HCT116 (cell line): ENCODE results near the gene HIF1A. TPM values are rescaled to one million over a fixed set of nuclear protein-coding genes. Genes with fewer than 3 reads are reported as not detected.

Source experiments
- ATAC-seq: fragments of 200-7000 bp; cut with Tn5 transposase; 2 replicates; pipeline ENCODE4 v1.9.1; 2020; ENCODE audit warnings: mild to moderate bottlenecking, moderate library complexity
- BruUV-seq: library from RNA; stranded (reverse); fragments of 400-500 nt; replicated peaks from 2 replicates; lab custom pipeline; 2021; lab: Mats Ljungman, UMichigan
- CTCF ChIA-PET: fragments of 300-600 bp; sonication (Branson Sonifier 250); formaldehyde crosslinking; loops from one replicate; lab custom pipeline; 2021; ENCODE audit warnings: antibody characterized with exemption; lab: Charles Lee
- POLR2A ChIA-PET: fragments of 300-600, 350-600 bp; sonication (Branson Sonifier 250); formaldehyde crosslinking; loops from one replicate; lab custom pipeline; 2021; ENCODE audit warnings: antibody characterized with exemption; lab: Charles Lee
- RAD21 ChIA-PET, 2 experiments: fragments of 300-600 bp; sonication (Branson Sonifier 250); formaldehyde crosslinking; loops; one replicate each; lab custom pipeline; 2023; ENCODE audit warnings: low total read pairs in 2 of 2; ENCODE audit not compliant: uncharacterized antibody in 2 of 2, unreplicated experiment in 2 of 2, low non-redundant PET in 1 of 2; lab: Charles Lee
- DNase-seq: peaks from one replicate; pipeline ENCODE4 v3.0.0-alpha.2; 2010; ENCODE audit warnings: low read depth, low spot score
- H2AFZ ChIP-seq: fragments of 200-600 bp; shearing (Covaris generic), sonication (generic); 2 replicates; pipeline ENCODE4 v1.6.1; 2017; ENCODE audit warnings: low read depth, mixed run types, mixed read lengths, antibody characterized with exemption, low read length; ENCODE audit not compliant: poor library complexity, severe bottlenecking
- H3K27ac ChIP-seq: 2 replicates; pipeline ENCODE4 v1.5.1; 2012; ENCODE audit warnings: low read depth, low read length
- H3K27me3 ChIP-seq: fragments of 200-600 bp; sonication (generic); 2 replicates; pipeline ENCODE4 v1.6.1; 2016; ENCODE audit warnings: mixed run types, low read length, mixed read lengths; ENCODE audit not compliant: insufficient read depth
- H3K36me3 ChIP-seq, 2 experiments: fragments of 200-500 bp in 1 of 2; fragments of 200-600 bp in 1 of 2; sonication (Bioruptor generic) in 1 of 2; sonication (generic) in 1 of 2; 2 replicates each; pipeline versions ENCODE4 v1.5.1 to v1.6.1; 2014 to 2016; ENCODE audit warnings: low read length in 2 of 2, inconsistent platforms in 1 of 2, mixed read lengths in 1 of 2, mixed run types in 1 of 2; ENCODE audit not compliant: insufficient read depth in 2 of 2, control insufficient read depth in 1 of 2
- H3K4me1 ChIP-seq, 2 experiments: fragments of 200-600 bp in 1 of 2; sonication (generic) in 1 of 2; 2 replicates each; pipeline versions ENCODE4 v1.5.1 to v1.6.1; 2012 to 2017; ENCODE audit warnings: low read length in 2 of 2, inconsistent platforms in 1 of 2, mild to moderate bottlenecking in 1 of 2, mixed read lengths in 1 of 2, mixed run types in 1 of 2, moderate library complexity in 1 of 2; ENCODE audit not compliant: insufficient read depth in 2 of 2, control insufficient read depth in 1 of 2
- H3K4me2 ChIP-seq: fragments of 200-600 bp; sonication (generic); 2 replicates; pipeline ENCODE4 v1.6.1; 2017; ENCODE audit warnings: mixed run types, low read length, mixed read lengths
- H3K4me3 ChIP-seq, 2 experiments: fragments of 200-600 bp in 1 of 2; sonication (generic) in 1 of 2; replicated peaks in 1 of 2; 2 replicates each; pipeline ENCODE4 v1.5.1; 2011 to 2016; ENCODE audit warnings: low read length in 2 of 2, control low read depth in 1 of 2, low read depth in 1 of 2, mild to moderate bottlenecking in 1 of 2, mixed read lengths in 1 of 2, mixed run types in 1 of 2
- H3K79me2 ChIP-seq: fragments of 200-600 bp; sonication (generic); 2 replicates; pipeline ENCODE4 v1.6.1; 2017; ENCODE audit warnings: mild to moderate bottlenecking, mixed run types, low read length, moderate library complexity, mixed read lengths; ENCODE audit not compliant: insufficient read depth
- H3K9ac ChIP-seq: fragments of 200-600 bp; sonication (generic); 2 replicates; pipeline ENCODE4 v1.6.1; 2016; ENCODE audit warnings: low read length, mixed read lengths
- H3K9me2 ChIP-seq: fragments of 200-600 bp; sonication (generic), shearing (Covaris generic); 2 replicates; pipeline ENCODE4 v1.6.1; 2017; ENCODE audit warnings: mixed run types, mild to moderate bottlenecking, moderate library complexity; ENCODE audit not compliant: insufficient read depth
- H3K9me3 ChIP-seq, 2 experiments: fragments of 200-500 bp in 1 of 2; fragments of 200-600 bp in 1 of 2; sonication (Bioruptor generic) in 1 of 2; sonication (generic) in 1 of 2; 2 replicates each; pipeline ENCODE4 v1.6.1; 2014 to 2017; ENCODE audit warnings: low read length in 2 of 2, mixed read lengths in 2 of 2, inconsistent platforms in 1 of 2, low read depth in 1 of 2, mild to moderate bottlenecking in 1 of 2, mixed run types in 1 of 2, moderate library complexity in 1 of 2; ENCODE audit not compliant: control insufficient read depth in 1 of 2, insufficient read depth in 1 of 2
- H4K20me1 ChIP-seq: fragments of 200-600 bp; sonication (generic), shearing (Covaris generic); 2 replicates; pipeline ENCODE4 v1.6.1; 2017; ENCODE audit warnings: mixed run types, mild to moderate bottlenecking, moderate library complexity; ENCODE audit not compliant: insufficient read depth
- CBX3 ChIP-seq: IDR thresholded peaks from 2 replicates; pipeline ENCODE4 v1.6.1; 2012; ENCODE audit warnings: low read depth
- CTCF ChIP-seq, 3 experiments: fragments of 200-600 bp in 1 of 3; sonication (generic) in 1 of 3; IDR thresholded peaks in 2 of 3; conservative IDR thresholded peaks in 1 of 3; 2 replicates each; pipeline ENCODE4 v1.5.1; 2012 to 2017; ENCODE audit warnings: low read depth in 2 of 3, low read length in 2 of 3, antibody characterized with exemption in 1 of 3, borderline replicate concordance in 1 of 3, control low read depth in 1 of 3, mild to moderate bottlenecking in 1 of 3, mixed read lengths in 1 of 3, mixed run types in 1 of 3, moderate library complexity in 1 of 3; ENCODE audit not compliant: insufficient read depth in 1 of 3
- EGR1 ChIP-seq: IDR thresholded peaks from 2 replicates; pipeline ENCODE4 v1.6.1; 2012; ENCODE audit warnings: low read depth
- ELF1 ChIP-seq: IDR thresholded peaks from 2 replicates; pipeline ENCODE4 v1.6.1; 2012; ENCODE audit warnings: low read depth, borderline replicate concordance
- EZH2 ChIP-seq: fragments of 200-600 bp; sonication (generic); IDR thresholded peaks from 2 replicates; pipeline ENCODE4 v1.6.1; 2017; ENCODE audit warnings: antibody characterized with exemption, mixed run types
- EZH2phosphoT487 ChIP-seq: fragments of 200-600 bp; IDR thresholded peaks from 2 replicates; pipeline ENCODE4 v1.6.1; 2018; ENCODE audit warnings: antibody characterized with exemption, borderline replicate concordance
- JUND ChIP-seq: IDR thresholded peaks from 2 replicates; pipeline ENCODE4 v1.6.1; 2012
- POLR2AphosphoS5 ChIP-seq: IDR thresholded peaks from 2 replicates; pipeline ENCODE4 v1.6.1; 2011; ENCODE audit warnings: mild to moderate bottlenecking, low read depth, low read length, moderate library complexity
- SP1 ChIP-seq: IDR thresholded peaks from 2 replicates; pipeline ENCODE4 v1.6.1; 2012; ENCODE audit warnings: low read depth
- YY1 ChIP-seq: IDR thresholded peaks from 2 replicates; pipeline ENCODE4 v1.6.1; 2011; ENCODE audit warnings: low read length, low read depth, moderate library complexity, mild to moderate bottlenecking; ENCODE audit not compliant: insufficient replicate concordance; ENCODE audit errors: extremely low read depth
- intact Hi-C: fragments of 100-400 bp; cut with micrococcal nuclease; formaldehyde crosslinking; loops from 2 replicates; pipeline ENCODE4 v1.10.0; 2022
- total RNA-seq: library from RNA; stranded (reverse); gene quantifications from one replicate; pipeline ENCODE4 v1.2.1, GENCODE V29; 2021; ENCODE audit not compliant: unreplicated experiment
- TF ChIP-seq, protein P1 (sequence below): IDR thresholded peaks from 2 replicates; pipeline ENCODE4 v1.6.1; 2012
- TF ChIP-seq, protein P2 (sequence below): IDR thresholded peaks from 2 replicates; pipeline ENCODE4 v1.6.1; 2011; ENCODE audit warnings: mild to moderate bottlenecking, low read length, moderate library complexity; ENCODE audit not compliant: insufficient replicate concordance; ENCODE audit errors: extremely low read depth

HIF1A gene
- total RNA-seq, 1 experiment from 2014 or later: 113 TPM

DNA sequence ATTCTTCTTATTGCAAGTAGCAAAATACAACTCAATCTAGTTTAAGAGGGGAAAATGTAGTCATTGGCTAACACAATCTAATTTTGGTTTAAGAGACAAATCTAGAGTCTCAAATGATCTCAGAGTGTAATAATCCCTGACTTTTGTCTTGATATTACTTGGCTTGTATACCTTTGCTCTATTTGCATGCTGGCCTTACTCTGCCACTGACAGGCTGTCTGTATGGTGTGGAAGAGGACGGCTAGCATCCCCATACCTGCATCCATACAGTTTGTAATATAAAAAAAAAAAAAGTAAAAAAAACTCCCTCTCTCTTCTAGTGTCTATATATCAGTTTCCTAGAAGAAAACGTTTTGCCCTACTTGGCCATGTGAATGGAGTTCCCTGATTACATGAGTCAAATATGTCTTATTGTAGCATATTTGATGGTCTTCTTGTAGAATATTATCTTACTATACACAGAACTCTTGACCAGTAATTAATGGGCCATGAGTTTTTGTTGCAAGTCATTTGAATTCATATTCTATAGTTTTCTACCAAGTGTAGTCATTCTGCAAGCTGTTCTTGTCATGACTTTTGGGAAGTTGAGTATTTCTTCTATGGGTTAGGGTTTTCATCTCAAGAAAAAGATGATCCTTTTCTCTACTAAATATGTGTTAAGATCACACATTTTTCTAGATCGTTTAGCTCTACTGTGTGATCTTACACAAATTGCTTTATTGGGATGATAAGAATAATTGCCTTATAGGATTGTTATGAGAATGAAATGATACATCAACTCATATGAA, 8.2 kb downstream of the HIF1A start:
- Histone ChIP-seq H4K20me1 (peaks cover 39% of the 10 kb centered on the region; the same call in 1 of the 2 replicates), H3K9ac (no peak overlapping the region), H3K4me3 (no peak overlapping the region), H2AFZ (no peak overlapping the region), H3K9me2 (no peaks in the 10 kb centered on the region), H3K36me3 (no peaks in the 10 kb centered on the region), H3K27ac (no peak overlapping the region), H3K9me3 (no peaks in the 10 kb centered on the region), H3K27me3 (no peaks in the 10 kb centered on the region), H3K4me1 (0 out of 4 replicates have a peak, but pooled peaks cover 0 to 6% of the 10 kb centered on the region in 2 experiments), H3K4me2 (no peak overlapping the region), H3K79me2 (peaks cover 89% of the 10 kb centered on the region)
- POLR2A ChIA-PET: interaction anchor here (1.1 kb wide), 1 partner anchor 8 kb away, joined by 3 read pairs; the partner anchor contains the start of gene HIF1A
- RAD21 ChIA-PET: no interaction called here
- CTCF ChIA-PET: no interaction called here
- ATAC-seq (no peak), DNase-seq (no peak)
- intact Hi-C loops: no loop called here
- BruUV-seq: no TSS peak
- TF ChIP-seq EGR1 (no peak), ELF1 (no peak), CTCF (IDR thresholded peaks at IDR 0.05 in 2 of 3, conservative IDR thresholded peaks at IDR 0.05 in 1 of 3; ENCODE audit: borderline replicate concordance in 1 of 3, insufficient read depth in 1 of 3, low read depth in 2 of 3, low read length in 2 of 3) (no peak), EZH2phosphoT487 (no peak)

GRCh38 chr14:61704554-61704953, 9.2 kb downstream of the HIF1A start:
- DNase-seq (no peak), ATAC-seq (no peak)
- H3K4me1 ChIP-seq: 0 out of 4 replicates have a peak, but pooled peaks cover 0 to 6% of the 10 kb centered on the region in 2 experiments
- H3K9ac ChIP-seq: no peak overlapping the region
- no peaks in the 10 kb centered on the region for H3K27me3 ChIP-seq
- ChIA-PET POLR2A (interaction anchor here (1.1 kb wide), 1 partner anchor 9 kb away, joined by 3 read pairs; the partner anchor contains the start of gene HIF1A), CTCF (no interaction called here), RAD21 (no interaction called here)
- H3K9me2 ChIP-seq: no peaks in the 10 kb centered on the region
- H3K4me2 ChIP-seq: no peak overlapping the region
- no TSS peak for BruUV-seq
- H3K27ac ChIP-seq: no peak overlapping the region
- H3K36me3 ChIP-seq: no peaks in the 10 kb centered on the region
- no peak overlapping the region for H3K4me3 ChIP-seq
- peaks cover 47% of the 10 kb centered on the region for H4K20me1 ChIP-seq
- H3K79me2 ChIP-seq: peaks cover 89% of the 10 kb centered on the region
- no peak overlapping the region for H2AFZ ChIP-seq
- TF ChIP-seq EZH2phosphoT487 (no peak), ELF1 (no peak), CBX3 (no peak), SP1 (no peak), EZH2 (no peak), POLR2AphosphoS5 (no peak), YY1 (no peak), EGR1 (no peak), JUND (no peak)
- TF ChIP-seq, protein P1, sequence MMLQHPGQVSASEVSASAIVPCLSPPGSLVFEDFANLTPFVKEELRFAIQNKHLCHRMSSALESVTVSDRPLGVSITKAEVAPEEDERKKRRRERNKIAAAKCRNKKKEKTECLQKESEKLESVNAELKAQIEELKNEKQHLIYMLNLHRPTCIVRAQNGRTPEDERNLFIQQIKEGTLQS: no peak
- TF ChIP-seq, protein P2, sequence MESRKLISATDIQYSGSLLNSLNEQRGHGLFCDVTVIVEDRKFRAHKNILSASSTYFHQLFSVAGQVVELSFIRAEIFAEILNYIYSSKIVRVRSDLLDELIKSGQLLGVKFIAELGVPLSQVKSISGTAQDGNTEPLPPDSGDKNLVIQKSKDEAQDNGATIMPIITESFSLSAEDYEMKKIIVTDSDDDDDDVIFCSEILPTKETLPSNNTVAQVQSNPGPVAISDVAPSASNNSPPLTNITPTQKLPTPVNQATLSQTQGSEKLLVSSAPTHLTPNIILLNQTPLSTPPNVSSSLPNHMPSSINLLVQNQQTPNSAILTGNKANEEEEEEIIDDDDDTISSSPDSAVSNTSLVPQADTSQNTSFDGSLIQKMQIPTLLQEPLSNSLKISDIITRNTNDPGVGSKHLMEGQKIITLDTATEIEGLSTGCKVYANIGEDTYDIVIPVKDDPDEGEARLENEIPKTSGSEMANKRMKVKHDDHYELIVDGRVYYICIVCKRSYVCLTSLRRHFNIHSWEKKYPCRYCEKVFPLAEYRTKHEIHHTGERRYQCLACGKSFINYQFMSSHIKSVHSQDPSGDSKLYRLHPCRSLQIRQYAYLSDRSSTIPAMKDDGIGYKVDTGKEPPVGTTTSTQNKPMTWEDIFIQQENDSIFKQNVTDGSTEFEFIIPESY: no peak
- H3K9me3 ChIP-seq: no peaks in the 10 kb centered on the region
- intact Hi-C loops: no loop called here
